ENCODE measurements around the gene CBL. TPM values are rescaled to one million over a fixed set of nuclear protein-coding genes. Genes with fewer than 3 reads are reported as not detected.

CBL gene
- total RNA-seq, 1 experiment from 2014 or later, result 45.6 TPM

- Mint-ChIP-seq H3K36me3 (no peaks in the 10 kb centered on the region), H3K4me1 (no peaks in the 10 kb centered on the region), H3K27ac (no peak overlapping the region), H3K27me3 (ENCODE audit: low read depth) (peaks cover 64% of the 10 kb centered on the region), H3K4me3 (no peak overlapping the region), H3K9me3 (0 out of 2 replicates have a peak, but pooled peaks cover 4% of the 10 kb centered on the region)
- TF ChIP-seq NFE2L1 (CRISPR knock-in tag; IDR thresholded peaks at IDR 0.05) (no peak), ELF4 (CRISPR knock-in tag; IDR thresholded peaks at IDR 0.05; ENCODE audit: low read depth) (no peak), SMAD3 (CRISPR knock-in tag; IDR thresholded peaks at IDR 0.05; ENCODE audit: borderline replicate concordance) (no peak), PRRX2 (CRISPR knock-in tag; IDR thresholded peaks at IDR 0.05) (no peak), CREB1 (CRISPR knock-in tag; IDR thresholded peaks at IDR 0.05) (no peak), SP1 (CRISPR knock-in tag; conservative IDR thresholded peaks at IDR 0.05) (no peak), ESRRA (CRISPR knock-in tag; IDR thresholded peaks at IDR 0.05; ENCODE audit: borderline replicate concordance) (no peak), ZNF416 (CRISPR knock-in tag; IDR thresholded peaks at IDR 0.05) (no peak), NFATC4 (CRISPR knock-in tag; IDR thresholded peaks at IDR 0.05) (no peak), RELA (CRISPR knock-in tag; IDR thresholded peaks at IDR 0.05; ENCODE audit: borderline replicate concordance) (no peak), ZNF532 (CRISPR knock-in tag; IDR thresholded peaks at IDR 0.05; ENCODE audit: borderline replicate concordance) (no peak), ZNF671 (CRISPR knock-in tag; IDR thresholded peaks at IDR 0.05) (no peak)
- POLR2A ChIA-PET, result interaction anchor here (0.6 kb wide), 1 partner anchor 52 kb away, joined by 4 read pairs; no protein-coding TSS in a partner anchor
- CTCF ChIA-PET, result interaction anchor here (0.9 to 1.8 kb wide), 6 partner anchors 9 to 40 kb away, joined by 3 to 14 read pairs (median 6); no protein-coding TSS in a partner anchor
- DNase-seq (ENCODE audit: low spot score), result no peak
- ATAC-seq, result no peak
These were observed 141.1 kb downstream of the CBL start for GRCh38 chr11:119347242-119347641.

- Mint-ChIP-seq H3K27me3 (ENCODE audit: low read depth) (peaks cover 56% of the 10 kb centered on the region), H3K36me3 (no peaks in the 10 kb centered on the region), H3K9me3 (0 out of 2 replicates have a peak, but pooled peaks cover 4% of the 10 kb centered on the region), H3K4me3 (no peak overlapping the region), H3K27ac (no peak overlapping the region), H3K4me1 (peaks cover 4% of the 10 kb centered on the region)
- ChIA-PET POLR2A (interaction anchor here (0.6 kb wide), 1 partner anchor 51 kb away, joined by 4 read pairs; no protein-coding TSS in a partner anchor), CTCF (interaction anchor here (0.6 to 2.0 kb wide), 11 partner anchors 8 to 41 kb away, joined by 3 to 14 read pairs (median 3); partner anchors contain the start of gene RNF26)
- DNase-seq (ENCODE audit: low spot score), result no peak
- no peak for ATAC-seq
- TF ChIP-seq ZNF263 (CRISPR knock-in tag; IDR thresholded peaks at IDR 0.05; ENCODE audit: low read depth) (no peak), FOXK1 (CRISPR knock-in tag; IDR thresholded peaks at IDR 0.05) (no peak), ZNF232 (CRISPR knock-in tag; IDR thresholded peaks at IDR 0.05) (no peak)
These were observed 141.9 kb downstream of the CBL start for GRCh38 chr11:119347940-119348605.

DNA sequence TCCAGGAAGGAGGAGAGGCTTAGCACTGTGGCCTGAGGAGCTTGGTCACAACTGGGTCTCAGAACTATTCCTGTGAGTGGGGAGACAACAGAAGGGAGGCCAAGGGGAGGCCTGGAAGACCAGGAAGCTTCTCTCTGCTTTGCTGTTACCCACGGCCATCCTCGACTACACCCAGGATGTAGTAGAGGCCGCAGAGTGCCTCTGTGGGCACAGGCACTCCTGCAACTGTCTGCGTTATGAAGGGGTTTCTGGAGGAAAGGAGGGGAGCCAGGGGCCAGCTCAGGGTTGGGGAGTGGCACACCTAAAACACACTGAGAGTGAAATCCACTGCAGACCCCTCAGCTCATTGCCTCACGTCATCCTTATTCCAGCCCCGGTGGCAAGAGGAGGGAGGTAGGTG lies 144.2 kb downstream of the CBL start:
- ATAC-seq, result no peak

More for the DNA sequence above, 144.2 kb downstream of the CBL start:
- peaks cover 39% of the 10 kb centered on the region for H3K27me3 Mint-ChIP-seq (ENCODE audit: low read depth)
- no peak overlapping the region for H3K27ac Mint-ChIP-seq
- TF ChIP-seq SMAD3 (CRISPR knock-in tag; IDR thresholded peaks at IDR 0.05; ENCODE audit: borderline replicate concordance) (no peak), JUN (CRISPR knock-in tag; IDR thresholded peaks at IDR 0.05) (no peak), ZNF416 (CRISPR knock-in tag; IDR thresholded peaks at IDR 0.05) (no peak), ESRRA (CRISPR knock-in tag; IDR thresholded peaks at IDR 0.05; ENCODE audit: borderline replicate concordance) (no peak), E2F4 (CRISPR knock-in tag; IDR thresholded peaks at IDR 0.05; ENCODE audit: borderline replicate concordance, low read depth) (no peak)
- TF ChIP-seq, protein P1, sequence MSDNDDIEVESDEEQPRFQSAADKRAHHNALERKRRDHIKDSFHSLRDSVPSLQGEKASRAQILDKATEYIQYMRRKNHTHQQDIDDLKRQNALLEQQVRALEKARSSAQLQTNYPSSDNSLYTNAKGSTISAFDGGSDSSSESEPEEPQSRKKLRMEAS (CRISPR knock-in tag; IDR thresholded peaks at IDR 0.05), result no peak
- TF ChIP-seq, protein P2, sequence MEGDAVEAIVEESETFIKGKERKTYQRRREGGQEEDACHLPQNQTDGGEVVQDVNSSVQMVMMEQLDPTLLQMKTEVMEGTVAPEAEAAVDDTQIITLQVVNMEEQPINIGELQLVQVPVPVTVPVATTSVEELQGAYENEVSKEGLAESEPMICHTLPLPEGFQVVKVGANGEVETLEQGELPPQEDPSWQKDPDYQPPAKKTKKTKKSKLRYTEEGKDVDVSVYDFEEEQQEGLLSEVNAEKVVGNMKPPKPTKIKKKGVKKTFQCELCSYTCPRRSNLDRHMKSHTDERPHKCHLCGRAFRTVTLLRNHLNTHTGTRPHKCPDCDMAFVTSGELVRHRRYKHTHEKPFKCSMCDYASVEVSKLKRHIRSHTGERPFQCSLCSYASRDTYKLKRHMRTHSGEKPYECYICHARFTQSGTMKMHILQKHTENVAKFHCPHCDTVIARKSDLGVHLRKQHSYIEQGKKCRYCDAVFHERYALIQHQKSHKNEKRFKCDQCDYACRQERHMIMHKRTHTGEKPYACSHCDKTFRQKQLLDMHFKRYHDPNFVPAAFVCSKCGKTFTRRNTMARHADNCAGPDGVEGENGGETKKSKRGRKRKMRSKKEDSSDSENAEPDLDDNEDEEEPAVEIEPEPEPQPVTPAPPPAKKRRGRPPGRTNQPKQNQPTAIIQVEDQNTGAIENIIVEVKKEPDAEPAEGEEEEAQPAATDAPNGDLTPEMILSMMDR (IDR thresholded peaks at IDR 0.05), result no peak
- TF ChIP-seq, protein P3, sequence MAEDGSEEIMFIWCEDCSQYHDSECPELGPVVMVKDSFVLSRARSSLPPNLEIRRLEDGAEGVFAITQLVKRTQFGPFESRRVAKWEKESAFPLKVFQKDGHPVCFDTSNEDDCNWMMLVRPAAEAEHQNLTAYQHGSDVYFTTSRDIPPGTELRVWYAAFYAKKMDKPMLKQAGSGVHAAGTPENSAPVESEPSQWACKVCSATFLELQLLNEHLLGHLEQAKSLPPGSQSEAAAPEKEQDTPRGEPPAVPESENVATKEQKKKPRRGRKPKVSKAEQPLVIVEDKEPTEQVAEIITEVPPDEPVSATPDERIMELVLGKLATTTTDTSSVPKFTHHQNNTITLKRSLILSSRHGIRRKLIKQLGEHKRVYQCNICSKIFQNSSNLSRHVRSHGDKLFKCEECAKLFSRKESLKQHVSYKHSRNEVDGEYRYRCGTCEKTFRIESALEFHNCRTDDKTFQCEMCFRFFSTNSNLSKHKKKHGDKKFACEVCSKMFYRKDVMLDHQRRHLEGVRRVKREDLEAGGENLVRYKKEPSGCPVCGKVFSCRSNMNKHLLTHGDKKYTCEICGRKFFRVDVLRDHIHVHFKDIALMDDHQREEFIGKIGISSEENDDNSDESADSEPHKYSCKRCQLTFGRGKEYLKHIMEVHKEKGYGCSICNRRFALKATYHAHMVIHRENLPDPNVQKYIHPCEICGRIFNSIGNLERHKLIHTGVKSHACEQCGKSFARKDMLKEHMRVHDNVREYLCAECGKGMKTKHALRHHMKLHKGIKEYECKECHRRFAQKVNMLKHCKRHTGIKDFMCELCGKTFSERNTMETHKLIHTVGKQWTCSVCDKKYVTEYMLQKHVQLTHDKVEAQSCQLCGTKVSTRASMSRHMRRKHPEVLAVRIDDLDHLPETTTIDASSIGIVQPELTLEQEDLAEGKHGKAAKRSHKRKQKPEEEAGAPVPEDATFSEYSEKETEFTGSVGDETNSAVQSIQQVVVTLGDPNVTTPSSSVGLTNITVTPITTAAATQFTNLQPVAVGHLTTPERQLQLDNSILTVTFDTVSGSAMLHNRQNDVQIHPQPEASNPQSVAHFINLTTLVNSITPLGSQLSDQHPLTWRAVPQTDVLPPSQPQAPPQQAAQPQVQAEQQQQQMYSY (CRISPR knock-in tag; IDR thresholded peaks at IDR 0.05), result no peak
- peaks cover 6% of the 10 kb centered on the region for H3K4me1 Mint-ChIP-seq
- CTCF ChIA-PET, result interaction anchor here (0.6 to 1.7 kb wide), 4 partner anchors 10 to 125 kb away, joined by 3 to 9 read pairs (median 5); no protein-coding TSS in a partner anchor
- POLR2A ChIA-PET, result no interaction called here
- no peak overlapping the region for H3K4me3 Mint-ChIP-seq
- 0 out of 2 replicates have a peak, but pooled peaks cover 4% of the 10 kb centered on the region for H3K9me3 Mint-ChIP-seq
- H3K36me3 Mint-ChIP-seq, result no peaks in the 10 kb centered on the region
- DNase-seq (ENCODE audit: low spot score), result no peak
